Activated T-cell treated with anti-CD3 and anti-CD28 coated beads for 24 hours (primary cell): ENCODE data around the gene VPS52.

Experiments used
- DNase-seq: peaks from one replicate; pipeline ENCODE4 v3.0.0-alpha.2; 2020; ENCODE audit warnings: low read depth

Gene VPS52

GRCh38 chr6:33208091-33208967 lies 63.3 kb downstream of the VPS52 start, which contains the start of gene RING1:
TSS of gene RING1 (plus strand) at chr6:33208500. CDS start at chr6:33208823, 323 bp downstream.
- peak; percentile 81 for DNase-seq

DNA sequence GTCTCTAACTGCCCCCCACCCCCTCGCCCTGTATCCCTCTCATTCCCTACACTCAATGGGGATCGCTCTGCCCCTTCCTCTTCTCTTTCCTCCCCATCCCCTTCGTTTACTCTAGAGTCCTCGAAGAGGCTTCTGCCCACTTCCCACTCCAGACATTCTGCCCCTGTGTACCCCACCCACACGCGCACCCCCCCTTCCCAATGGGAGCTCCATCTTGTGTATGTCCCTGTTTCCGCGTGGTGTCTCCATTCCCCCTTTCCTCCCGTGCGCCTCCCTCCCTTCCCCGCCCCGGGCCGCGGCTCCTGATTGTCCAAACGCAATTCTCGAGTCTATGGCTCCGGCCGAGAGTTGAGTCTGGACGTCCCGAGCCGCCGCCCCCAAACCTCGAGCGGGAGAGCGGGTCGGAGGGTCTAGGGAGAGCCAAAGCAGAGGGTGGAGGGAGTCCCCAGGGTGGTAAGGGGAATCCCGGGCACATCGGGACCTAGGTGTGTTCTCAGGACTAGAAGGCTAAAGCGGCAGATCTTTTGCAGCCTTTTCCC lies 64.1 kb downstream of the VPS52 start:
- no peak for DNase-seq

- no peak for DNase-seq
Measured at GRCh38 chr6:33206864-33207551, 64.7 kb downstream of the VPS52 start.

DNA sequence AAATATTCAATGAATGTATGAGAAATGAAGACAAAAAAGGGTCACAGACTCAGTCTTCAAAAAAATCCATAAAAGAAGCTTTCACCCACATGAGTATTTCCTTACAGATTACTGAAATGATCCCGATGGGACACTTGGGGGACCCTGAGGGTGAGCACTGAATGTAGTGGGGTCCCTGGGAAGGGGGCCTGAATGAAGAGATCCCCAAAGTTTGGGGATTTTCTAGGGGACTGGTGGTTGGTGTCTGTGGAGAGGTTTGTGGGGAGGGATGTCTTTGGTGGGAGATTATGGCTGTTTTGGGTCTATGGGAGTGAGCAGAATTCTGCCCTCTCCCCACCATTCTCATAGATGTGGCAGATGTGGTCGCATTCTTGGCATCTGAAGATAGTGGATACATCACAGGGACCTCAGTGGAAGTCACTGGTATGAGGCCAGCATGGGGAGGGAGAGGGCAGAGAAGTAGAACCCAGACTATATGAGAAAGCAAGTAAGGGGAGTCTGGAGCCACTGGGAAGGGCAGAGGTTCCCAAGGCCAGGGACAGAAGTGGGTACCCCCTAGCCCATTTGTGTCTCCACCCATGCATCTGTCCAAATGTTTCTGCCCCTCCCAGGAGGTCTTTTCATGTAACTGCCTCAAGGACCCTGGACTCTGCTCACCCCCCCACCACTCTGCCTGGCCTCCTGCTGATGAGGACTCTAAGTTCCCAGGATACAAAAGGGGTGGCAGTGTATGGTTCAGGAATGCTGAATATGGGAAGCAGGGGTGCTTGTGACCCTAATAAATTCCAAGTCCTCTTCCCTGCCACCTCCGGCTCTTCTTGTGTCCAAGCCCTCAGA lies 65.4 kb downstream of the VPS52 start:
- DNase-seq = no peak

GRCh38 chr6:33205191-33206026 lies 66.3 kb downstream of the VPS52 start:
- DNase-seq = no peak

- DNase-seq = peak; percentile 92
Measured at GRCh38 chr6:33204415-33205190, 67.1 kb downstream of the VPS52 start, which contains the start of gene HSD17B8. TSS of gene HSD17B8 (plus strand) at chr6:33204655. CDS start at chr6:33204669, 14 bp downstream.

DNA sequence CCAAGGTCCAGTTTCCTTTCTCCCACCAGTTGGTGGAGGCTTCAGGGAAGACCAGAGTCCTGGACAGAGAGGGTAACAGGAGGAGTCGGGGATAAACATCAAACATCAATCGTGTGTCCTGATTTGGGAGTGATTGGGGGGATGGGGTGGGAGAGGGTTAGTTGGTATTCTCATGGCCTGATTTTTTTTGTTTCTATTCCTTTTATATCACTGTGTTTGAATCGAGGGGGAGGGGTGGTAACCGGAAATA lies 67.6 kb downstream of the VPS52 start:
- no peak for DNase-seq

GRCh38 chr6:33203443-33204164 lies 68.1 kb downstream of the VPS52 start:
- no peak for DNase-seq

DNA sequence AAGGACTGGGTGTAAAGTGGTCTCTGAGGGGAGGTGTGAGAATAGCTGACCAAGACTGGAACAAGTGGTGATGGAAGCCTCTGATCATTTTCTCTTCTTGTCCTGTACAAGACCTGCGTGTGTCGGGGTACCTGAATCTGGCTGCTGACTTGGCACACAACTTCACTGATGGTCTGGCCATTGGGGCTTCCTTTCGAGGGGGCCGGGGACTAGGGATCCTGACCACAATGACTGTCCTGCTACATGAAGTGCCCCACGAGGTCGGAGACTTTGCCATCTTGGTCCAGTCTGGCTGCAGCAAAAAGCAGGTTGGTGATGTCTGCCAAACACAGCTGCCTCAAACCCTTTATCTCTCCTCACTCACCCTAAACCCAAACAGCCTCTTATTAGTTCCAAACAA lies 68.9 kb downstream of the VPS52 start:
- DNase-seq = no peak

- no peak for DNase-seq
Measured at GRCh38 chr6:33201935-33202334, 69.7 kb downstream of the VPS52 start.

DNA sequence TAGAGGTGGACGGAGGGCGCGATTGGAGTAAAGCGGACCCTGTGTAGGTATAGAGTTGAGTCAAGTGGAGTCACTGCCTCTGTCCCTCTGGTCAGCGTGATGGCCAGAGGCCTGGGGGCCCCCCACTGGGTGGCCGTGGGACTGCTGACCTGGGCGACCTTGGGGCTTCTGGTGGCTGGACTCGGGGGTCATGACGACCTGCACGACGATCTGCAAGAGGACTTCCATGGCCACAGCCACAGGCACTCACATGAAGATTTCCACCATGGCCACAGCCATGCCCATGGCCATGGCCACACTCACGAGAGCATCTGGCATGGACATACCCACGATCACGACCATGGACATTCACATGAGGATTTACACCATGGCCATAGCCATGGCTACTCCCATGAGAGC lies 70.5 kb downstream of the VPS52 start:
- no peak for DNase-seq
